K562 treated with DMSO at 1 percent for 12 hours (cell line): Measurements from ENCODE around the gene BTBD10. TPM values are rescaled to one million over a fixed set of nuclear protein-coding genes. Genes with fewer than 3 reads are reported as not detected.

Experiments
- total RNA-seq: library from RNA; unstranded; fragments of 300-600 nt; gene quantifications from 2 replicates; pipeline ENCODE4 v1.2.3, GENCODE V29; 2022; ENCODE audit not compliant: insufficient read depth

BTBD10 gene
- 8.0 and 15.3 TPM in 2 replicates for total RNA-seq

GRCh38 chr11:13462901-13463778 lies at the start of gene BTBD10:
Gene BTBD10, minus strand, starts transcription at chr11:13463222. Its CDS starts 18,098 bp downstream, at chr11:13445124.

GRCh38 chr11:13495929-13496328 lies 32.9 kb upstream of the BTBD10 start, which contains the start of gene PTH:
Gene PTH, minus strand, starts transcription at chr11:13495997. Its CDS starts 3,142 bp downstream, at chr11:13492855.

Other genes starting within 250 kb of the BTBD10 start
- 7.3 and 8.7 TPM in 2 replicates for gene BMAL1, start 185.4 kb downstream of the BTBD10 start, total RNA-seq
- not detected in 2 replicates for gene PTH, start 32.8 kb upstream of the BTBD10 start, total RNA-seq
- gene FAR1, start 205.4 kb upstream of the BTBD10 start, total RNA-seq, result 6.9 and 32.4 TPM in 2 replicates